Medulla oblongata (tissue), 1 donor: ENCODE measurements around the gene DTNB.
"Not testable (repeated sequence)": the region's sequence is repeated elsewhere in the genome, so short reads cannot be mapped to it uniquely, and the experiment has no call there.

Experiments used
- DNase-seq: peaks from one replicate; pipeline ENCODE4 v3.0.0-alpha.2; 2015; ENCODE audit errors: extremely low spot score

DTNB gene

GRCh38 chr2:25589676-25590205, 83.6 kb downstream of the DTNB start:
- DNase-seq: no peak

- DNase-seq: no peak
Measured at GRCh38 chr2:25588576-25588975, 84.8 kb downstream of the DTNB start.

DNA sequence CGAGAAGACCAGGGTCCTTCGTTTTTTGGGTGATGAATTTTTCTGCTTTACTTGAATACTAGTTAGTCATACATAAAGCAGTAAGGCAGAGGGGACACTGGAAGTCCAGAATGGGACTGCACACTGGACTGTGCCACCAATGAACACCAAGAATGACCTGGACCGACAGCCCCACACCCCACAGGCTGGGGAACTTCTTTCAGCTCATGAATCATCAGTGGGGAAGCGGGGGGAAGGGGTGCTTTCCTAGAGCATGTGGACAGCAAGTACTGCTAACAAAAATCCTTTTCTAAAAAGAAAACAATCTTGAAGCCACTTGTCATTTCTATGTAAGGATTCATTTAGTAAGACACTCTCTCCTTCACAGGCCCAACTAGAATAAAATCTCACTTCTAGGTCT, 86.0 kb downstream of the DTNB start:
- peak; percentile 54 for DNase-seq

GRCh38 chr2:25586726-25587144, 86.6 kb downstream of the DTNB start:
- peak; percentile 59 for DNase-seq

GRCh38 chr2:25585189-25585588, 88.2 kb downstream of the DTNB start:
- no peak for DNase-seq

GRCh38 chr2:25582077-25582830, 91.1 kb downstream of the DTNB start:
- no peak for DNase-seq

- DNase-seq: no peak
Measured at GRCh38 chr2:25576596-25576995, 96.8 kb downstream of the DTNB start.

- no peak for DNase-seq
Measured at GRCh38 chr2:25572638-25573037, 100.7 kb downstream of the DTNB start.

DNA sequence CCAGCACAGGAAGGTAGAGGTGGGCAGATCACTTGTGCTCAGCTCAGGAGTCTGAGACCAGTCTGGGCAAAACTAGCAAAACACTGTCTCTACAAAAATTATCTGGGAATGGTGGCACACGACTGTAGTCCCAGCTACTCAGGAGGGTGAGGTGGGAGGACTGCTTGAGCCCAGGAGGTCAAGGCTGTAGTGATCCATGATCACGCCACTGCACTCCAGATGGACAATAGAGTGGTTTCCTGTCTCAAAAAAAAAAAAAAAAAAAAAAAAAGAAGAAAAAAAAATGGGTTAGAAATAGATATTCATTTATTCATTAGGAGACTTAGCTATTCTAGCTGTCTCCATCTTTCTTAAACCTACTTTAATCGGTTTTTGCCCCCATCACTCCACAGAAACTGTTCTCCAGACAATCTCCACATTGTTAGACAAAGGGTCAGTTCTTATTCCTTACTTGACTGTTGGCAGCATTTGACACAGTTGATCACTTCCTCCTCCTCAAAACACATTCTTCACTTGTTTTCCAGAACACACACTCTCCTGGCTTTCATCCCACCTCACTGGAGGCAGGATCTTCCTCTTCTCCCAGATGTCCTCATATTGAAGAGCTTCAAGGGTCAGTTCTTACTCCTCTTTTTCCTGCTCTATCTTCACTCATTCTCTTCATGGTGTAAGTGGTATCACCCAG, 103.1 kb downstream of the DTNB start:
- DNase-seq: no peak

DNA sequence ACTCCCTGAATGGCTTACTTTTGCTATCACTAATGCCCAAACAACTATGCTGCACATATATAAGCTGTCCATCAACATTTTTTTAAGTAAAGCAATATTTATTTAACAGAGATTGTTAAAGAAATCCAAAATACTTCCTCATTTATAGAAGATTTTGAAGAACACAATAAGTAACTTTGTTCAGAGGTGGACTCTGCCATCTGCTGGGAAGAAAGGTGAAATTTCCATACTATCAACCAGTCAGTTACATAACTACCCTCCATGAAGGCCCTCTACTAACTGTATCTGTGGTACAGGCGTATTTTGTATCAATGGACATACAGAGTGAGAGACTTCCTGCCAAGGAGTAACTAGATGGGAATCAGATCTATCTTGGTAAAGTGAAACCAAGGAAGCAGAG, 106.0 kb downstream of the DTNB start:
- DNase-seq: peak; percentile 75

GRCh38 chr2:25566694-25567093, 106.7 kb downstream of the DTNB start:
- DNase-seq: peak; percentile 70

GRCh38 chr2:25566094-25566493, 107.3 kb downstream of the DTNB start:
- DNase-seq: no peak

DNA sequence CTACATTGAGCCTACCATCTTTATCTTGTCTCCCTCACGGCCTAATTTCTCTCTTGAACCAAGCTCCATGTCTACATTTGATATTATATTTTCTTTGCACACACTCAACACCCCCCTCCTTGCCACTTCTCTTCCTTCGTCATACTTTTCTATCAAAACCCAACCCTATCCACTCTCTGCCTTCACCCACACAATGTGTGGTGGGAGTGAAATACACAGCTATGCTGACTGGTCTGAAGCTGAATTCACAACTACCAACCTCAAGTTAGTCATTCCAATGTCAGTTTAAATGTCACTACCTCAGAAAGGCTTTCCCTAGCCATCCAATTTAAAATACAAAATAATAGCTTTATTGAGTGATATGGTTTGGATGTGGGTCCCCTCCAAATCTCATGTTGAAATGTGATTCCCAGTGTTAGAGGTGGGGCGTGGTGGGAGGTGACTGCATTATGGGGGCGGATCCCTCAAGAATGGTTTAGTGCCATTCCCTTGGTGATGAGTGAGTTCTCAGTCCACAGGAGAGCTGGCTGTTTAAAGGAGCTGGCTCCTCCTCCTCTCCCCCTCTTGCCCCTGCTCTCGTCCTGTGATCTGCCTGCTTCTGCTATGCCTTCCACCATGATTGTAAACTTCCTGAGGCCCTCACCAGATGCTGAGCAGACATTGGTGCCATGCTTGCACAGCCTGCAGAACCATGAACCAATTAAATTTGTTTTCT, 112.1 kb downstream of the DTNB start:
- DNase-seq: no peak

DNA sequence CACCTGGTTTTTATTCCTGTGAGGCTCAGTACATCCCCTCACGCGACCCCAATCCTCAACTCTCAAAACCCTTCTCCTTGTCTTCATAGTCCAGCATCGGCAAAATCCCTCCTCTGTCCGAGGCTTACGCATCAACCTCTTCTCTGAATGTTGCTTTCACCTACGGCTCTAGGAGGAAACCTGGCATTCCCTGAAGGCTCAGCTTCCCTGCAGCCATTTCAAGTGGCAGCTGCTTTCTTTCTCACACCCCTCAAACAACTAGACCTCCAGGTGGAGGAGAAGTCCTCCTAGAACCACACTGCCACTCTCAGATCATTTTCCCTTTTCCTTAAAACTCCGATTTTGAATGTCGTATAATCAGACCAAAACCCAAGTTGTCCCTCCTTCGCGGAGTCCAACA, 114.2 kb downstream of the DTNB start:
- DNase-seq: no peak

GRCh38 chr2:25558262-25558661, 115.1 kb downstream of the DTNB start:
- DNase-seq: no peak

DNA sequence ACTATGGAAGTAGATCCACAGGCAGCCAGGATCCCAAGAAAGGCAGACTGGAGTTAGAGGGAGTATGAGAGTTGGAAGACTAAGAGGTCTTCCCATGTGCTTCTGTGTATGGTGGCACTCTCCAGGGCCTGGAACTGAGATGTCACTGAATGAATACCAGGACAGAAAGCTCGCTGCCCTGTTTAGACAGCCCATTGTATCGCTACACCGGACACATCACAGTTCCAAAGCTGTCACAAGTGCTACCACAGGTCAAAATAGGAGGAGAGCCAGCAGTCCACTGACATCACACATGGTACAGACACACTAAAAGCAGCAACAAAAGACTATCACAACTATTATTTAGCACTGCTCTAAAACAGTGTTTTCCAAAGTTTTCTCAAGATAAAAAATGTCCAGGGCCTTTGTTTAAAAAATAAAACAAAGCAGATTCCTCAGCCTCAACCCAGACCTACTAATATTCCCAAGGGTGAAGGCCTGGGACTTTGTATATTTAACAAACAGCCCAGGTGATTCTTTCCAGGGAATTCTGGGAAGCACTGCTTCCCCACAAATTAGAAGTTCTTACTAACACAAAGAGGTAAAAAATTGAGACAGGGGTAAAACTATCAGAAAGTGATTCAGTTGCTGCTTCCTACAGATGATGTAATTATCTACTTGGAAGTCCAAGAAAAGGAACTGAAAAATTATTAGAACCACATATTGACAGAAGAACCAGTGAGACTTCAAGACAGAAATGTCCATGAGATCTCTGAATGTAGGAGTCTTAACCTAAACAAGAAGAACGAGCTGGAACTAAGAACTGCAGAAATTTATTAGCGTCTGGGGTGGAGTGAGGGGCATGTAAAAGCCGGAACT, 116.0 kb downstream of the DTNB start:
- peak; percentile 38 for DNase-seq

GRCh38 chr2:25552318-25552717, 121.1 kb downstream of the DTNB start:
- DNase-seq: no peak

DNA sequence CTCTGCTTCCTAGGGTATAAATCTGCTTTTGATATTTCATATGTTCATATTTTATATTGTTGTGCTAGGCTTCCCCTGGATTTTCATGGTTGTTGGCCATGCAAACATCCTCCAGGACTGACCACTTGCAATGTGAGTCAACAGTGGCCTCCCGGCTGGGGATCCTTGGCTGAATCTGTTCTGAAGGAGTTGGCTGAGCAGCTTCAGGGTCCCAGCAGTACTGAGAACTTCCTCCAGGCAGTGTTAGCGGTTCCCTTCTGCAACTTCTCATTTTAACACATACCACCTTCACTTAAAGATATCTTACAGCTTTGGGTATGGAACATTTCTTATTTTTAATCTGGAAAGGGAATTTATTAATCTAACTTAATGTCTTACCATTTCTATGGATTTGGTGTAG, 122.1 kb downstream of the DTNB start:
- no peak for DNase-seq

GRCh38 chr2:25549571-25549970, 123.8 kb downstream of the DTNB start:
- not testable (repeated sequence) for DNase-seq

- no peak for DNase-seq
Measured at GRCh38 chr2:25548601-25549000, 124.8 kb downstream of the DTNB start.

- no peak for DNase-seq
Measured at GRCh38 chr2:25546852-25547251, 126.5 kb downstream of the DTNB start.

GRCh38 chr2:25545899-25546298, 127.5 kb downstream of the DTNB start:
- no peak for DNase-seq
